ENCODE data around the gene SLC12A6.

DNA sequence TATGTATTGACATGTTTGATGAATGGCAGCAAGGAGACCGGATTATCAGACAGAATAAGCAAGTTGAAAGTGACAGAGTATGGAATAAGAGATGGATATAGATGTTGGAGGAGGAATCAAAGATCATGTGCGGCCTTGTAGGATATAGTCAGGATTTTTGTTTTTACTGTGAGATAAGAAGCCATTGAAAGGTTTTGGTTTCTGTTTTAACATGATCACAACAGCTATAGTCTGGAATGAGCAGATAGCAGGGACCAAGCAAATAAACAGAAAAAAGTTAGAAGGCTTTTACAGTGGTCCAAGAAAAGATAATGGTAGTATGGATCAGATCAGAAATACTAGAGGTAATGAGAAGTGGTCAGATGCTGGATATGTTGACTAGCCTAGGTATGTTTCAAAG lies 52.6 kb downstream of the SLC12A6 start:
- TF ChIP-seq POLR2A (IDR thresholded peaks at IDR 0.05) (no peak), POLR2AphosphoS5 (IDR thresholded peaks at IDR 0.05; ENCODE audit: insufficient read depth in 1 of 2, low read depth in 1 of 2) (no peak)
- TF ChIP-seq, protein P1, sequence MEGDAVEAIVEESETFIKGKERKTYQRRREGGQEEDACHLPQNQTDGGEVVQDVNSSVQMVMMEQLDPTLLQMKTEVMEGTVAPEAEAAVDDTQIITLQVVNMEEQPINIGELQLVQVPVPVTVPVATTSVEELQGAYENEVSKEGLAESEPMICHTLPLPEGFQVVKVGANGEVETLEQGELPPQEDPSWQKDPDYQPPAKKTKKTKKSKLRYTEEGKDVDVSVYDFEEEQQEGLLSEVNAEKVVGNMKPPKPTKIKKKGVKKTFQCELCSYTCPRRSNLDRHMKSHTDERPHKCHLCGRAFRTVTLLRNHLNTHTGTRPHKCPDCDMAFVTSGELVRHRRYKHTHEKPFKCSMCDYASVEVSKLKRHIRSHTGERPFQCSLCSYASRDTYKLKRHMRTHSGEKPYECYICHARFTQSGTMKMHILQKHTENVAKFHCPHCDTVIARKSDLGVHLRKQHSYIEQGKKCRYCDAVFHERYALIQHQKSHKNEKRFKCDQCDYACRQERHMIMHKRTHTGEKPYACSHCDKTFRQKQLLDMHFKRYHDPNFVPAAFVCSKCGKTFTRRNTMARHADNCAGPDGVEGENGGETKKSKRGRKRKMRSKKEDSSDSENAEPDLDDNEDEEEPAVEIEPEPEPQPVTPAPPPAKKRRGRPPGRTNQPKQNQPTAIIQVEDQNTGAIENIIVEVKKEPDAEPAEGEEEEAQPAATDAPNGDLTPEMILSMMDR (IDR thresholded peaks at IDR 0.05), result no peak
